Stimulated activated CD4-positive, alpha-beta T cell treated with anti-CD3 and anti-CD28 coated beads, Interleukin-1b, Interleukin-23, amount 100 ng/mL, for 24 hours (primary cell): Measurements from ENCODE around the gene SLC9A3.
"Not testable (repeated sequence)": the region's sequence is repeated elsewhere in the genome, so short reads cannot be mapped to it uniquely, and the experiment has no call there.

Experiments used
- DNase-seq, 4 experiments: peaks; one replicate each; pipeline ENCODE4 v3.0.0-alpha.2; 2020; ENCODE audit warnings: low read depth in 4 of 4, low spot score in 1 of 4

The SLC9A3 gene

DNA sequence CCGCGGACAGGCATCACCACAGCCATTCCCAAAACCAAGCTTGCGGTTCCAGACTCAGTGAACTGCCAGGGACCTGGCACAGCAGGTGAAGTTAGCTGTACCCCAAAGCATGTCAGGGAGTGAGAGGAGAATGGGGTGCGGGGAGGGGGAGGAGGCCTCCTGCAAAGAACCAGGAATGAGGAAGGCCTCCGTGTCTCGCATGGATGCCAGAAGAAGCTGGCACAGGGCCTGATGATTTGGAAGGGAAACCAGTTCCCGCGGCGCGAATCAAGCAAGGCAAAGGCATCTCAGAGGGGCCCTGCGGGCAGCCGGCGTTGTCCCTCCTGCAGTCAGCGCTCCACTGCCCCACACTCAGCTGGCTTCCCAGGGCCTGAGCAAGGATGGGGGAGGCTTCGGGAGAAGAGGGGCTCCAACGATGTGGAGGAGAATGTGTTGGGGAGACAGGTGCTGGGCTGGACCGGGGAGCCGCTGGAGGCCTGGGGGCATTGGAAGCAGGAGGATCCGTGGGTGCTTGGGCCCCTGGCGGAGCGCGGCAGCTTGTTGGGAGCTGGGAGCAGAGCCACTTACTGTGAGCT, 14.6 kb downstream of the SLC9A3 start:
- DNase-seq, result no peak

DNA sequence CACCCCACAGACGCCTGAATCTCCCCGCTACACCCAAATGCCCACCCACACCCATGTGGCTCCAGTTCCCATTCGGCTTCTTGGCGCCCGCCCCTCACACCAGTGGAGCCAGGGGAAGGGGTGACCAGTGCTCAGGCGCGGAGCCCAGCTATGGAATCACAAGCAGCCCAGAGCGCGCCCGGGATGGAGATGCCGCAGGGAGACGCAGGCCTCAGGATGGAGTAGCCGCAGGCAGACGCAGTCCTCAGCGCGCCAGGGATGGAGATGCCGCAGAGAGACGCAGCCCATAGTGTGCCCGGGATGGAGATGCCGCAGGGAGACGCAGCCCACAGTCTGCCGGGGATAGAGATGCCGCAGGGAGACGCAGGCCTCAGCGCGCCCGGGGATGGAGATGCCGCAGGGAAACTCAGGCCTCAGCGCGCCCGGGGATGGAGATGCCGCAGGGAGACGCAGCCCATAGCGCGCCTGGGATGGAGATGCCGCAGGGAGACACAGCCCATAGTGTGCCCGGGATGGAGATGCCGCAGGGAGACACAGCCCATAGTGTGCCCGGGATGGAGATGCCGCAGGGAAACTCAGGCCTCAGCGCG, 16.2 kb downstream of the SLC9A3 start:
- DNase-seq, result not testable (repeated sequence)

DNA sequence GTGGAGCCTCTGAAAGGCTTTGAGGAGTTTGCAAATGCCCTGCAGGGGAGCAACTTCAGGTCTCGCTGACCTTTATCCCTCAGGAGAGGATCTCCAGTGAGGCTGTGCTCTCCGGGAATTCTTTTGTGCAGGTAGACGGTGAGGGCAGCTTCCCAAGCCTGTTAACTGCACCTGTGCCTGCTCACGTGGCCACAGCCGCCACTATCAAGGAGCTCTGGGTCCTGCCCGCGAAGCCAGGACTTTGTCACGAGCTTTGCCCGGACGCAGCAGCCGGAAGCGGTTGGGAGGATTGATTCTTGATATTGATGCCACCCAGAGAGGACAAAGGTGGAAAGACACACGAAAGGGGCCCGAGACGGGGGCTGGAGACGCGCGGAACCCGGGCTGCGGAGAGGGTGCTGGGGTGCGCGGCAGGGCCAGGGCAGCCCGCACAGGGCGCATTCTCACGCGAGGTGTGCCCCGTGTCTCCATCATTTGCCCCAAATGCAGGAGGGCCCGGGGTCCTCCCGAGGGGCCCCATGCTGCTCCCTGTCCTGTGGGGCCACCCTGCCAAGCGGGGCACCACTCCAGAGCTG, 18.2 kb downstream of the SLC9A3 start:
- DNase-seq, result no peak

DNA sequence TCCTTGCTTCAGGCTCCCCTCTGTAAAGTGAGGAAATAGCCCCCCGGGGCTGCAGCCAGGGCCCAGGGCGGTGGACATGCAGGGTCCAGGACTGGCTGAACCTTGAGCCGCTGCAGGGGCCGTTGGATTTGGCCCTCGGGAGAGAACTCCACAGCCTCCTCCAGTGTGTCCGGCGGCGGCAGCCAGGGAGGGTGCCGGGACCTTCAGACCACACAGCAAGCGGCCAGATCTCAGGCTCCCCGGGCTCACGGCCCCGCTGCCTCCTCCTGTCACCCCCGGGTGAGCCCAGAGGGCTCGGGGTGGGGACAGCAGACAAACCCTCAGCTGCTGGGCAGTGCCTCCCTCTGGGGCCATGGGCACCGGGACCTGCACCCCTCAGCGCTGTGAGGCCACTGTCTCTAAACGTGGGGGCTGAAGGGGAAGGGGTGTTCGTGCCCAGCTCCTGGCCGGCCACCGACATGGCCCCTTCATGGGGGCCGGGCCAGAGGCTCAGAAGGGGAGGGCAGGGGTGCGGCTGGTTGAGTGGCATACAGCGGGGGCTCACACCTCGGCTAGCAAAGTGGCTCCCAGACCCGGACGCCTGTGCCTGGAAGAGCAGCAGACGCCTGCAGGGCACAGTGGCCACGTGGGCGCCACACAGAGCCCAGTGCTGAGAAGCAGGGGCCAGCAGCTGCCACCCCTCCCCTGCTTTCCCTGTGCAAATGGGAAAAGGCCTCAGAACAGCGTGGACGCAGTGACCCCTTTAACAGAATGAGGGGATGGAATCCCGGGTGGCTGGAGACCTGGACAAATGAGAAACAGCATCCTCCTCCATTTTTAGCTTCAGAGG, 19.7 kb downstream of the SLC9A3 start:
- no peak for DNase-seq

DNA sequence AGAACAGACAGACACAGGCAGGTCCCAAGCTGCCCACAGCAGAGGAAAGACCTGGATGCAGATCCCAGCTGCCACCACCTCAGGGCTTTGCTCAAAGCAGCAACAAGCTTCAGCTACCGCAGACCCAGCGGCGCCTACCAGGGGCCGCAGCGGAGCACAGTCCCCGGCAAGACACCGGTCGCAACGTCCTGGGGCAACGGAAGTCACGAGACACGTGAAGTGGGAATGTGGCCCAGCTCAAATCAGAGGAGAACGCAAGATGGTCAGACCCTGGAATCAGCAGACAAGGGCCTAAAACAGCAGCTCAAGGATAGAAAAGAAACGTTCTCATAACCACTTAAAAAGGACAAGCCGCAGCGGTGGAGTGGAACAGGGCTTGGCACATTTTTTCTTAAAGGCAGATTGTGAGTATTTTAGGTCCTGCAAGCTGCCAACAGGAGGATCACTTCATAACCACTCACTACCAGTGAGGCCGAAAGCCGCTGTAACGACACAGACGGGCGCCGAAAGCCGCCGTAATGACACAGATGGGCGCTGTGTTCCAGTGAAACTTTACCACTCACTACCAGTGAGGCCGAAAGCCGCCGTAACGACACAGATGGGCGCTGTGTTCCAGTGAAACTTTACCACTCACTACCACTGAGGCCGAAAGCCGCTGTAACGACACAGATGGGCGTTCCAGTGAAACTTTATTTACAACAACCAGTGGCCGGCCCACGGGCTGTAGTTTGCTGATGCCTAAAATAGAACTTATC, 21.7 kb downstream of the SLC9A3 start:
- no peak for DNase-seq

DNA sequence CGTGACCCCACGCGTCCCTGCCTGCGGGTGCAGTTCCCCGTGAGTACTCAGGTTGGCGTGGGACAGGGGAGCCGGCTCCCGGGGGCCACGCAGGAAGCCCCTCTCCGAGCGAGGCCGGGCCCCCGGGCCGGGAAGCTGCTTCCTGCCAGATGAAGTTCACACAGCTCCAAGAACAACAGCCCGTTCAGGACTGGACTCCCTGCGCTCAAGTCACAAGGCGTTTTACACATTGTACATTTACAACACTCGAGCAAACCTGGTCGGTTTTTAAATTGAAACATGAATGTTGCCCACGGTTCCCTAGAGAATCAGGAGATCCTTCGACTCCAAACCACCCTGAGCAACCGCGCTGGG, 22.4 kb downstream of the SLC9A3 start:
- no peak for DNase-seq

DNA sequence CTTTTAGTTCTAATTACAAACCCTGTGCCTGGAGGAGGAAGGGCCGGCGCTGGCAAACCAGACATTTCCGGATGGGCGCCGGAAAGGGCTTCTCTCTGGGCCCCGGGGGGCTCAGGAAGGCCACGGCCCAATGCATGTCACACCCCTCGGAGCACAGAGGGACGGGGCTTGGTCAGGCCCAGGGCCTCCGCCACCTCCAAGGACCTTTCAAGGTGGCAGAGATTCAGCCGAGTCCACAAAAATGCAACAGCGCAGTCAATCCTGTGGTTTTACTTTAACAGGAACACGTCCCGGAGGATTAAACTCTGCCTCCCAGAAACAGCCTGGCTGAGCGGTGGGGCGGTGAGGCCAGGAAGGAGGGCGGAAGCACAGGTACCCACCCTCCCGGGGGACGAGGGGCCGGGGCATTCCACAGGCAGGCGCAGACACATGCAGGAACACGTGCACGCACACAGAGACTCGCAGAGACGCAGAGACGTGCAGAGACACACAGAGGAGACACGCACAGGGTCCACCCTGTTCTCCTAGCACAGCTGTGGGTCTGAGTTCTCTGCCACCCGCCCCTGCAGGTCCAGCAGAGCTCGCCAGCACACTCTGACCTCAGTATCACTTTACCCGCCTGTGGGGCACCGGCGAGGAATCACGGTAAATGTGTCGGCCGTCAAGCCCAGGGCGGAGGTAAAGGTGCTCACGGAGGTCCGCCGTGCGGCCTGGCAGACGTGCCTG, 23.0 kb downstream of the SLC9A3 start:
- no peak for DNase-seq

DNA sequence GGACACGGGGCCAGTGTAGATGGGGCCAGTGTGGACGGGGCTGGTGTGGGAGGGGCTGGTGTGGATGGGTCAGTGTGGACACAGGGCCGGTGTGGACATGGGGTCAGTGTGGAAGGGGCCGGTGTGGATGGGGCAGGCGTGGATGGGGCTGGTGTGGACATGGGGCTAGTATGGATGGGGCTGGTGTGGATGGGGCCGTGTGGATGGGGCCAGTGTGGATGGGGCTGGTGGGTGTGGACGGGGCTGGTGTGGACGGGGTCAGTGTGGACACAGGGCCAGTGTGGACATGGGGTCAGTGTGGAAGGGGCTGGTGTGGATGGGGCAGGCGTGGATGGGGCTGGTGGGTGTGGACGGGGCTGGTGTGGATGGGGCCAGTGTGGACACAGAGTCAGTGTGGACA, 23.8 kb downstream of the SLC9A3 start:
- no peak for DNase-seq

DNA sequence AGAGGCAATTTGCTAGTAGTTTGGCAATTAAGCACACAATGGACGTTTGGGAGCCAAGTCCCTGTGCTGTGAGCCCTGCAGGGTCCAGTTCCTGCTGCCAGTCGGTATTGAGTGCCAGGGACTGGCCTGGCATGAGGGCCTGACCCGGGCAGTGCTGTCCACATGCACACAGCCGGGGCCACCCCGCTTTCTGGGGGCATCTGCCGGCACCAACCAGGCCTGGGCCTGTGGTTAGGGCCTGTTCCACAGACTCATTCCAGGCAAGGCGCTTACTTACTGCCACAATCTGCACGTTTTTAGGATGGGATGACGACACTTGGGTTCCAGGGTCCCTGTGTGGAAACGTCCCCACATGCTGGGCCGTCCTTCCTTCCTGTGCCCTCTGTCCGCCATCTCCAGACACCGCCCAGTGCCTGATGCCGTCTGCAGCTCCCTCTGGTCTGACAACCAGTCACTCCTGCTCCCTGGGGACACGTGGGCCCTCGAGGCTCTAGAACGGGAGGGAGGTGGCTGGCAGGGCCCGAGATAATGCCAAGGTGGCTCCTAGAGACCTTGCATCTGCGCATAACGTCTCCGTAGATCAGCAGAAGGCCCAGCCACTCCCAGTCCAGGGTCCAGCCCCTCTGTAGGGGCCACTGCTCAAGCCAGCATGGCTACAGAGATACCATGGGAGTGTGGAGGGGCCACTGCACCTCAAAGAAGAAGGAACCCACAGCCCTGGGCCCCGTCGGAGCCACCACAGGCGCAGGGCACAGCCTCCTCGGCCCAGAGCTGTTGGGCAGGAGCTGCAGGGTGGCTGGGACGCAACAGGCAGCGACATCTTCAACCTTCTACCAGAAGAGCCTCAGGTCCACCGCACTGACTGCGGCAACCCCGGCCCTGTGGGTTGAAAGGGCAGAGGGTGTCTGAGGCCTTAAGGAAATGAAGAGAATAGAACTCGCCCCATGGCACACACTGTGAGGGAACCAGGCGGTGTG, 24.7 kb downstream of the SLC9A3 start:
- DNase-seq, result no peak

DNA sequence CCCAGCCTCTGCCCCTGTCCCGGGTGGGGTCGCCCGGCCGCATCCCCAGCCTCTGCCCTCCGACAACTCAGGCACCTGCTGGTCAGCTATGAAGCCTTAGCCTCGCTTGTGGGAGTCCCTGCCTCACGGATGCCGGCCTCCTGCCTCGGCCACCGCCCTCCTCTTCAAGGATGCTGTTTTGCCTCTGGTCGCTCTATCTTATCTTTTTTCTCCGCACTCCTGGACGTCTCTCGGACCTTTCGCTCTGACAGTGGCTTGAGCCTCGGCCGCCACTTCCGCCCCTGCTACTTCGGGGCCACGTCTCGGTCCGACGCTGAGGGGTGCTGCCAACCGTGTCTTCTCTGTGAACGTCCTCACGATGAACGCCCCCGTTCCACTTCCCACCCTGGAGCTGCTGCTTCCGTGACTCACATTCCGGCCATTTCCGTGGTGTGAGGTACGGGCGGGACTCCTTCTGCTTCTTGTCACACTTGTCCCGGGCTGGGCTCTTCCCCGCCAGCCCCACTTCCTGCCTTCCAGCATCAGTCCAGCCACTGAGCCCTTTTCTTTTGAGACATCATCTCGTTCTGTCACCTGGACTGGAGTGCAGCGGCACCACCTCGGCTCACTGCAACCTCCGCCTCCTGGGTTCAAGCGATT, 26.3 kb downstream of the SLC9A3 start:
- DNase-seq, result no peak

DNA sequence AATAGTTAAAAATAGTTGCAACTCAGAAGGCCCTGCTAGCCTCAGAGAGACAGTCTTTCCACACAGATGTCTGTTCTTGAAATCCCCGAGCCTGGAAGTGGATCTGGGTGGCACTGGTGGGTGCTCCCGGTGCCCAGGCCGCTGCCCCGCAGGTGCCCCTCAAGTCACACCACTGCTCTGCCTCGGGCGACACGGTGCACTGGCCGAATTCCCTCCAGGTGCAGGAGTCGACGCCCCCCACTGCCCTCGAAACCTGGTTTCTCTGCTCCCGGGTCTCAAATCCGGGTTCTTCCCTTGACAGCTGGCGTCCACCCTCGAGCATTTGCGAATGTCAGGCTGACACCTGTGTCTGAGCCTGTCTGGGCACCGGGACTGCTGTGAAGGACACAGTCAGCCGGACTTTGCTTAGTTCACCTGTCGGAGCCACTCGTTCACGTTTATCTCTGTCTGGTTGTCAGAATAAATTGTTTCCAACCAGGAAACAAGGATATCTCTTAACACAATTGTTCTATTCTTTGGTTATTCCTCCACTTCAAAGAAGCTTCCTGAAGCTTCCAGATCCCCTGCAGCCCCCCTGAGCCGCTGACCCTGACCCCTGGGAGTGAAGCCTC, 27.1 kb downstream of the SLC9A3 start:
- no peak for DNase-seq

DNA sequence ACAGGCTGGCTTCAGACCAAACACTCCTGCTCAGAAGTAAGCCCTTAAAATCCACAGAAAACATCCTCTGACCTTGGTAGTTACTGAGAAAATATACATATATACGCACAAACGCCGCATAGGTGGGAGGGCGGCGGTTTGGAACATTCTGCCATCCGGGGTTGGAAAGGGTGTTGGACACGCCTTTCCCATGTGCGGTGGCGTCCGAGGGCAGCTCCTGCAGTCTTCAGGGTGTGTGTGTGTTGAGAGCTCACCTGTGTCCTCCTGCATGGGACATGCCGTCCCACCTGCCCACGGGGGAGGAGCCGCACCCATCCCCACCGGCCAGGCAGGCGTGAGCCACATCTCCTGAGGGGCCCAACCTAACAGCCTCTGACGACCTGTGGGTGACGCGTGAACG, 28.2 kb downstream of the SLC9A3 start:
- DNase-seq, result no peak

DNA sequence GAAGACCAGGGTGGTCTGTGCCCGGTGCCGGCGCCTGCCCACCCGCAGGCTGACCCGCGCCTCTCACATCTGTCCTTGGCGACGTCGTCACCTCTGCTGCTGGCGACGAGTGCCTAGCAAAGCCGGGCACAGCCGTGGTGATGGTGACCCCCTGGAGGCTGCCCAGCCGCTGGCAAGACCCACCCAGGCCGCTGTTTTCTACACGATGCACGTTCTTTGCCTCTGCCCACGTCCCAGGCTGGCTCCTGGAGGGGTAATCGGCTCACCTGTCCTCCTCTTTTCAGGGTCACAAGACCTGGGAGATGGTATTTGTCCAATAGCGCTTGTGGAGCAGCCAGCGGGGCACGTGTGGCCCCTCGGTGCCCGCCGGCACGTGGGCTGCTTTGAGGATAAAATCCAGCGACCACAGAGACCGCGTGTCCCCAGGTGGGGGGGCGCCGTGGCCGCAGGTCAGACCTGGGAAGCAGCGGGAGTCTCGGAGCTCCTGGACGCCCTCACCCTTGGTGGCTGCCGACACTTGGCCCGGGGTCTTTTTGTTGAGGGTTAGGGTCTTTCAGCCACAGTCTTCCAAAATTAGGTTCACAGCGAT, 29.5 kb downstream of the SLC9A3 start:
- no peak for DNase-seq

DNA sequence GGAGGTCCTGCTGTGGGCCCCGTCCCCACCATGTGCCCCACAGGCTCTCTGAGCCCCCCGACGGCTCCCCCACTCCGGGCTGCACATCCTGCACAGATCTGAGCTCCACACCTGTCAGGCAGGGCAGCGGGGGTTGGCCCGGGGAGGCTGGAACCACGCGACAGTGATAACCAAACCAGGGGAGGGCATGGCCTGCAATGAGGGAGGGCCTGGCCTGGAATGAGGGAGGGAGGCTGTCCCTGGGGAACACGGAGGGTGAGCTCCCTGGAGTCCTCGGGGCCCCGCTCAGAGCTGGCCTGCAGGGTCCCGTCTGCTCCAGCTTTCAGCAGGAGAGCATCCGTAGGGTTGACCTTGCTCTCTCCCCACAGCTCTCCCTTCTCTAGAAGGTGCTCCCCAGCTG, 30.5 kb downstream of the SLC9A3 start:
- no peak for DNase-seq

DNA sequence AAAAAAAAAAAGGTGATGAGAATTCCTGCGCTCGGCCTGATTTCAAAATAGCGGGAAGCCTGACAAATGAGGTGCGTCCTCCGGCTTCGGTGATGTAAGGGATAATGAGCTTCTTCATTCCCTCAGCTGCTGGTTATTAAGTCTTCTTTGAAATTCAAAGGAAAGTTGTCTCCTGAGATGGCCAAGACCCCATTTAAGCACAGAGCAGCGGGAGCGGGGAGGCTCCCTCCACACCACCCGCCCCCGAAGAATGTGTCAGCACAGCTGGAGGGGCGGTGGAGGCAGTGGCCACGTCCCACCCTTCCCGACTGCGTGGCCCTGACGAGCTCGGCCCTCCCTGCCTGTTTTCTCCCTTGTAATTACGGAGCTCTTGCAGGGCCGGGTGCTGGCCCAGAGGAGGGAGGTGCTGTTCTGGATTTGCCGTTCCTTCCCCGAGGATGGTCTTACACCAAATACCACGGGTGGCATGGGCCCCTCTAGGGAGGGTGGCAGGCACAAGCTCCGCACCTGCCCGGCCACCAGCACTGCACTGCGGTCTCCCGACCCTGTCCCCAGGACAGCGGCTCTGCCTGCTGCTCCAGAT, 31.0 kb downstream of the SLC9A3 start:
- DNase-seq, result no peak

DNA sequence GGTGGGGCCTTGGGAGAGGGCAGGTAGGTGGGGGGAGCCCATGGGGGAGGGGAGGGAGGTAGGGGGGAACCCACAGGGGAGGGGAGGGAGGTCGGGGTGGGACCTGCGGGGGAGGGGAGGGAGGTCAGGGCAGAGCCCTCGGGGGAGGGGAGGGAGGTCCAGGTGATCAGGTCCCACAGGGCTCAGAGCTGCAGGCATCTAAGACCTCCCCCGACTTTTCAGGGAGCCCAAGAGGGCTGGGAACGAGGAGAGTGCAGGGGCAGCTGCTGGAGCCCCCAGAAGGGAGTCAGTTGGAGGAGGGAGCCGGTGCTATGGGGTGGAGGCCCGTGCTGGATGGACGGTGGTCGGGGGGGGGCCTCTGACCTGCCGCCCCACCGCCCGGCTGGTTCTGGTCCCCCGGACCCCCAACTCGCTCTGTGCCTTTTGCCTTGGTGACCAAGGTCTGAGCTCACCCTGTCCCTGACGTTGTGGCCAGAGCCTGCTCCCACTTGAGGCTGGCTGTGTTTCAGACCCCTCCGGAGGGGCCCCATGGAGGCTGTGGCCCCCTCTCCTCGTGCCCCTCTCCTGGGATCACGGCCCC, 31.8 kb downstream of the SLC9A3 start:
- DNase-seq, result no peak

DNA sequence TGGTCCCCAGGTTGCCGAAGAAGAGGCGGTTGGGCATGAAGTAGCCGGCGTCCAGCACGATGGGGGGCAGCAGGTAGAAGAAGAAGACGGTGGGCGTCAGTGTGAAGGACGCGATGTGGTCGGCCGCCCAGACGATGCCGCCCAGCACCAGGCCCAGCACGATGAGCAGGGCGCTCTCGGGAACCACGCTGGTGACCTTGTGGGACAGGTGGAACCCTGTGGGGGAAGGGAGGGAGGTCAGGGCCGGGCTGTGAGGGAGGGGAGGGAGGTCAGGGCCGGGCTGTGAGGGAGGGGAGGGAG, 32.4 kb downstream of the SLC9A3 start:
- DNase-seq, result no peak
